22Rv1 (cell line): ENCODE data around the gene SLC26A3.

ENCODE experiments used
- ZFX ChIP-seq: fragments of 450-650 bp; IDR thresholded peaks from 2 replicates; pipeline ENCODE4 v1.6.1; 2017; ENCODE audit warnings: antibody characterized with exemption, borderline replicate concordance
- TF ChIP-seq, protein P1 (sequence below): fragments of 450-650 bp; IDR thresholded peaks from 2 replicates; pipeline ENCODE4 v1.5.1; 2017; ENCODE audit warnings: mild to moderate bottlenecking

DNA sequence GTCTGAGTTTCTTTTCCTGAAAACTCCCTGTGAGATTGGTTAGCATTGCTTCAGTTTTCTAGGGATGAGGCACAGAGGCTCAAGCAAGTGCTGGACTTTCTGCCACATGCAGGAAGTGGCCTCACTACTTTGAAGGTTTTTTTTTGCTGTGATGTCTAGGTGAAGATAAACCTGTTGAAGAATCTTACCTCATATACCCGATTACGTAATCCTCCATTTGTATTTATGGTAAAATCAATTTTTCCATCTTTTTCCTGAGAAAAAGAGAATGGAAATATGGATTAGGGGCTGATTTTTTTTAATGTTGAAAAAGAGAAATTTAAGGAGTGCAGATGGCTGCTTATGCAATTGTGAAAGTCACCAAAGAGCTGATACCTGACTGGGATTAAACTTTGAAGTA lies 35.6 kb downstream of the SLC26A3 start:
- TF ChIP-seq ZFX = no peak
- TF ChIP-seq, protein P1, sequence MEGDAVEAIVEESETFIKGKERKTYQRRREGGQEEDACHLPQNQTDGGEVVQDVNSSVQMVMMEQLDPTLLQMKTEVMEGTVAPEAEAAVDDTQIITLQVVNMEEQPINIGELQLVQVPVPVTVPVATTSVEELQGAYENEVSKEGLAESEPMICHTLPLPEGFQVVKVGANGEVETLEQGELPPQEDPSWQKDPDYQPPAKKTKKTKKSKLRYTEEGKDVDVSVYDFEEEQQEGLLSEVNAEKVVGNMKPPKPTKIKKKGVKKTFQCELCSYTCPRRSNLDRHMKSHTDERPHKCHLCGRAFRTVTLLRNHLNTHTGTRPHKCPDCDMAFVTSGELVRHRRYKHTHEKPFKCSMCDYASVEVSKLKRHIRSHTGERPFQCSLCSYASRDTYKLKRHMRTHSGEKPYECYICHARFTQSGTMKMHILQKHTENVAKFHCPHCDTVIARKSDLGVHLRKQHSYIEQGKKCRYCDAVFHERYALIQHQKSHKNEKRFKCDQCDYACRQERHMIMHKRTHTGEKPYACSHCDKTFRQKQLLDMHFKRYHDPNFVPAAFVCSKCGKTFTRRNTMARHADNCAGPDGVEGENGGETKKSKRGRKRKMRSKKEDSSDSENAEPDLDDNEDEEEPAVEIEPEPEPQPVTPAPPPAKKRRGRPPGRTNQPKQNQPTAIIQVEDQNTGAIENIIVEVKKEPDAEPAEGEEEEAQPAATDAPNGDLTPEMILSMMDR = no peak
